GM23338 (cell line): ENCODE results near the gene KCNE1. TPM values are rescaled to one million over a fixed set of nuclear protein-coding genes. Genes with fewer than 3 reads are reported as not detected.

Source experiments
- ATAC-seq: fragments of 200-7000 bp; cut with Tn5 transposase; 3 replicates; pipeline ENCODE4 v1.9.1; 2020
- DNase-seq: peaks from one replicate; pipeline ENCODE4 v3.0.0-alpha.2; 2015; ENCODE audit warnings: low spot score
- H2AFZ ChIP-seq: fragments of 200-600 bp; sonication (generic); 2 replicates; pipeline ENCODE4 v1.8.0; 2016; ENCODE audit warnings: antibody characterized with exemption, mild to moderate bottlenecking, moderate library complexity
- H3F3A ChIP-seq: fragments of 200-600 bp; sonication (generic); replicated peaks from 2 replicates; pipeline ENCODE4 v1.8.0; 2017; ENCODE audit warnings: antibody characterized with exemption, mixed run types, low read depth
- H3K27ac ChIP-seq: fragments of 200-600 bp; sonication (generic); 2 replicates; pipeline ENCODE4 v1.6.1; 2016; ENCODE audit warnings: low read depth
- H3K27me3 ChIP-seq: fragments of 200-600 bp; sonication (generic); 2 replicates; pipeline ENCODE4 v1.8.0; 2016; ENCODE audit warnings: mild to moderate bottlenecking, mixed run types, moderate library complexity; ENCODE audit not compliant: insufficient read depth
- H3K36me3 ChIP-seq: fragments of 200-600 bp; sonication (generic); 2 replicates; pipeline ENCODE4 v1.8.0; 2016; ENCODE audit warnings: mild to moderate bottlenecking; ENCODE audit not compliant: insufficient read depth
- H3K4me1 ChIP-seq: fragments of 200-600 bp; sonication (generic); 2 replicates; pipeline ENCODE4 v1.8.0; 2016; ENCODE audit warnings: mild to moderate bottlenecking, moderate library complexity; ENCODE audit not compliant: insufficient read depth
- H3K4me2 ChIP-seq: fragments of 200-600 bp; sonication (generic); 2 replicates; pipeline ENCODE4 v1.7.1; 2017; ENCODE audit warnings: mixed run types
- H3K4me3 ChIP-seq: fragments of 200-600 bp; sonication (generic); 2 replicates; pipeline ENCODE4 v1.6.1; 2016; ENCODE audit warnings: mixed run types
- H3K79me2 ChIP-seq: fragments of 200-600 bp; sonication (generic); replicated peaks from 2 replicates; pipeline ENCODE4 v1.8.0; 2017; ENCODE audit warnings: mild to moderate bottlenecking; ENCODE audit not compliant: insufficient read depth
- H3K9me2 ChIP-seq: fragments of 200-600 bp; sonication (generic); 2 replicates; pipeline ENCODE4 v1.8.0; 2017; ENCODE audit not compliant: insufficient read depth
- H4K20me1 ChIP-seq: fragments of 200-600 bp; sonication (generic); replicated peaks from 2 replicates; pipeline ENCODE4 v1.8.0; 2017; ENCODE audit warnings: mild to moderate bottlenecking; ENCODE audit not compliant: insufficient read depth
- H3K27ac Mint-ChIP-seq: 2 replicates; pipeline ENCODE4 v1.8.0; 2020; ENCODE audit warnings: inconsistent platforms, mild to moderate bottlenecking, moderate library complexity, mixed read lengths
- H3K27me3 Mint-ChIP-seq: 3 replicates; pipeline ENCODE4 v1.8.0; 2022; ENCODE audit warnings: low read depth, mild to moderate bottlenecking, moderate library complexity, mixed read lengths, inconsistent platforms; ENCODE audit not compliant: insufficient read depth, poor library complexity
- H3K36me3 Mint-ChIP-seq: 3 replicates; pipeline ENCODE4 v1.8.0; 2021; ENCODE audit warnings: low read depth, mild to moderate bottlenecking, inconsistent platforms, moderate library complexity, mixed read lengths
- H3K4me1 Mint-ChIP-seq: 3 replicates; pipeline ENCODE4 v1.8.0; 2020; ENCODE audit warnings: mild to moderate bottlenecking, inconsistent platforms, mixed read lengths
- H3K4me3 Mint-ChIP-seq: 3 replicates; pipeline ENCODE4 v1.8.0; 2021; ENCODE audit warnings: moderate library complexity, mild to moderate bottlenecking, inconsistent platforms, mixed read lengths
- H3K9me3 Mint-ChIP-seq: 3 replicates; pipeline ENCODE4 v1.8.0; 2020; ENCODE audit warnings: moderate library complexity, mild to moderate bottlenecking, inconsistent platforms, mixed read lengths
- CREB1 ChIP-seq: fragments of 250-450 bp; sonication (Bioruptor Pico); IDR thresholded peaks from 2 replicates; pipeline ENCODE4 v1.5.0; 2020; ENCODE audit warnings: low read depth, mild to moderate bottlenecking, moderate library complexity
- ETS1 ChIP-seq: IDR thresholded peaks from 2 replicates; pipeline ENCODE4 v1.6.1; 2016; ENCODE audit warnings: antibody characterized with exemption
- EZH2 ChIP-seq: fragments of 200-600 bp; sonication (generic); IDR thresholded peaks from one replicate; pipeline ENCODE4 v1.8.0; 2017; ENCODE audit warnings: antibody characterized with exemption, mild to moderate bottlenecking, low read depth; ENCODE audit not compliant: unreplicated experiment
- EZH2phosphoT487 ChIP-seq: fragments of 200-600 bp; sonication (generic); IDR thresholded peaks from one replicate; pipeline ENCODE4 v1.8.1; 2018; ENCODE audit warnings: antibody characterized with exemption; ENCODE audit not compliant: unreplicated experiment
- JUNB ChIP-seq: IDR thresholded peaks from one replicate; pipeline ENCODE4 v1.6.1; 2016; ENCODE audit warnings: antibody characterized with exemption; ENCODE audit not compliant: unreplicated experiment
- NANOG ChIP-seq: IDR thresholded peaks from 2 replicates; pipeline ENCODE4 v1.6.1; 2016; ENCODE audit warnings: antibody characterized with exemption, borderline replicate concordance
- POLR2AphosphoS5 ChIP-seq: IDR thresholded peaks from 2 replicates; pipeline ENCODE4 v1.6.1; 2016; ENCODE audit warnings: antibody characterized with exemption, low read depth
- STAT1 ChIP-seq: IDR thresholded peaks from one replicate; pipeline ENCODE4 v1.6.1; 2016; ENCODE audit warnings: antibody characterized with exemption; ENCODE audit not compliant: unreplicated experiment
- ZNF114 ChIP-seq: fragments of 250-450 bp; sonication (Bioruptor Pico); IDR thresholded peaks from 2 replicates; pipeline ENCODE4 v1.5.0; 2020; ENCODE audit warnings: mild to moderate bottlenecking, moderate library complexity
- ZNF331 ChIP-seq: fragments of 250-450 bp; sonication (Bioruptor Pico); IDR thresholded peaks from 2 replicates; pipeline ENCODE4 v1.5.0; 2020; ENCODE audit warnings: low read depth, mild to moderate bottlenecking, moderate library complexity
- ZNF462 ChIP-seq: fragments of 250-450 bp; sonication (Bioruptor Pico); IDR thresholded peaks from 2 replicates; pipeline ENCODE4 v1.5.0; 2020; ENCODE audit warnings: mild to moderate bottlenecking, moderate library complexity
- polyA plus RNA-seq: library from polyadenylated mRNA; unstranded; fragments of >200 nt; fragmentation: Nextera tagmentation; extraction: Ambion mirVana; gene quantifications from 2 replicates; pipeline ENCODE4 v1.2.1, GENCODE V29; 2016
- total RNA-seq: library from RNA; depleted of rRNA; stranded (reverse); fragments of >200 nt; shearing (Covaris generic); gene quantifications from 2 replicates; pipeline ENCODE4 v1.2.3, GENCODE V29; 2014
- TF ChIP-seq, protein P1 (sequence below), 2 experiments: fragments of 200-600 bp in 1 of 2; sonication (generic) in 1 of 2; conservative IDR thresholded peaks; 2 replicates each; pipeline versions ENCODE4 v1.5.1 to v1.6.1; 2016 to 2017; ENCODE audit warnings: antibody characterized with exemption in 2 of 2, low read depth in 2 of 2, mild to moderate bottlenecking in 2 of 2, moderate library complexity in 1 of 2
- TF ChIP-seq, protein P2 (sequence below): IDR thresholded peaks from one replicate; pipeline ENCODE4 v1.6.1; 2018; ENCODE audit warnings: antibody characterized with exemption; ENCODE audit not compliant: unreplicated experiment

Gene KCNE1
- total and polyA plus RNA-seq, 2 experiments from 2014 or later, result 0.07 TPM; not detected in 1

DNA sequence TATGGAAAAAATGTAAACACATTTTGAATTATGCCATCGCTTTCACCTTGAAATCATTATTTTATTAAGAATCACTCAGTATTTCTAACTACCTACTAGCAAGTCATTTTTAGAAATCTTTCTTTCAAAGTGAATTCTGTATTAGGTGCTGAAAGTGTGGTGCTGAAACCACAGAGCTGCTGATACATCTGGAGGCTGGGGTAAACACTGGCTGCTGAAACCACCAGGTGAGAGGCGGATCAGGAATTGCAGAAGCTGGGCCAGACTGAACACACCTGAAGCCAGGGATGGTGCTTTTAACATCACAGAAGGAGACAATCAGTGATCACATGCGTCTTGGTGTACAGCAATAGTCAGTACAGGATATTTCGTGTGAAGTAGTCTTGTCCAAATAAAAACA, 42.2 kb upstream of the KCNE1 start:
- H3K9me3 Mint-ChIP-seq, result peaks cover 16% of the 10 kb centered on the region
- H3K4me1 ChIP-seq, result no peaks in the 10 kb centered on the region
- H3K36me3 ChIP-seq, result no peaks in the 10 kb centered on the region; the same call in 1 of the 2 replicates
- H3K36me3 Mint-ChIP-seq, result peaks cover 12% of the 10 kb centered on the region
- H3K4me1 Mint-ChIP-seq, result peaks cover 4% of the 10 kb centered on the region
- H3F3A ChIP-seq, result no peaks in the 10 kb centered on the region
- peaks cover 15% of the 10 kb centered on the region for H3K9me2 ChIP-seq
- no peak overlapping the region for H3K27ac ChIP-seq
- H3K4me3 Mint-ChIP-seq, result no peak overlapping the region
- no peak overlapping the region for H2AFZ ChIP-seq
- no peaks in the 10 kb centered on the region for H3K27me3 ChIP-seq
- DNase-seq, result no peak
- no peaks in the 10 kb centered on the region for H4K20me1 ChIP-seq
- no peaks in the 10 kb centered on the region for H3K79me2 ChIP-seq
- no peak overlapping the region for H3K27ac Mint-ChIP-seq
- no peak for ATAC-seq
- H3K4me3 ChIP-seq, result no peak overlapping the region
- H3K4me2 ChIP-seq, result no peak overlapping the region
- TF ChIP-seq, protein P1, sequence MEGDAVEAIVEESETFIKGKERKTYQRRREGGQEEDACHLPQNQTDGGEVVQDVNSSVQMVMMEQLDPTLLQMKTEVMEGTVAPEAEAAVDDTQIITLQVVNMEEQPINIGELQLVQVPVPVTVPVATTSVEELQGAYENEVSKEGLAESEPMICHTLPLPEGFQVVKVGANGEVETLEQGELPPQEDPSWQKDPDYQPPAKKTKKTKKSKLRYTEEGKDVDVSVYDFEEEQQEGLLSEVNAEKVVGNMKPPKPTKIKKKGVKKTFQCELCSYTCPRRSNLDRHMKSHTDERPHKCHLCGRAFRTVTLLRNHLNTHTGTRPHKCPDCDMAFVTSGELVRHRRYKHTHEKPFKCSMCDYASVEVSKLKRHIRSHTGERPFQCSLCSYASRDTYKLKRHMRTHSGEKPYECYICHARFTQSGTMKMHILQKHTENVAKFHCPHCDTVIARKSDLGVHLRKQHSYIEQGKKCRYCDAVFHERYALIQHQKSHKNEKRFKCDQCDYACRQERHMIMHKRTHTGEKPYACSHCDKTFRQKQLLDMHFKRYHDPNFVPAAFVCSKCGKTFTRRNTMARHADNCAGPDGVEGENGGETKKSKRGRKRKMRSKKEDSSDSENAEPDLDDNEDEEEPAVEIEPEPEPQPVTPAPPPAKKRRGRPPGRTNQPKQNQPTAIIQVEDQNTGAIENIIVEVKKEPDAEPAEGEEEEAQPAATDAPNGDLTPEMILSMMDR (conservative IDR thresholded peaks at IDR 0.05; ENCODE audit: low read depth in 2 of 2), result no peak
- no peak for TF ChIP-seq STAT1
- no peak for TF ChIP-seq JUNB
- no peak for TF ChIP-seq CREB1
- no peak for TF ChIP-seq NANOG
- no peak for TF ChIP-seq ZNF462 (CRISPR knock-in tag)
- TF ChIP-seq, protein P2, sequence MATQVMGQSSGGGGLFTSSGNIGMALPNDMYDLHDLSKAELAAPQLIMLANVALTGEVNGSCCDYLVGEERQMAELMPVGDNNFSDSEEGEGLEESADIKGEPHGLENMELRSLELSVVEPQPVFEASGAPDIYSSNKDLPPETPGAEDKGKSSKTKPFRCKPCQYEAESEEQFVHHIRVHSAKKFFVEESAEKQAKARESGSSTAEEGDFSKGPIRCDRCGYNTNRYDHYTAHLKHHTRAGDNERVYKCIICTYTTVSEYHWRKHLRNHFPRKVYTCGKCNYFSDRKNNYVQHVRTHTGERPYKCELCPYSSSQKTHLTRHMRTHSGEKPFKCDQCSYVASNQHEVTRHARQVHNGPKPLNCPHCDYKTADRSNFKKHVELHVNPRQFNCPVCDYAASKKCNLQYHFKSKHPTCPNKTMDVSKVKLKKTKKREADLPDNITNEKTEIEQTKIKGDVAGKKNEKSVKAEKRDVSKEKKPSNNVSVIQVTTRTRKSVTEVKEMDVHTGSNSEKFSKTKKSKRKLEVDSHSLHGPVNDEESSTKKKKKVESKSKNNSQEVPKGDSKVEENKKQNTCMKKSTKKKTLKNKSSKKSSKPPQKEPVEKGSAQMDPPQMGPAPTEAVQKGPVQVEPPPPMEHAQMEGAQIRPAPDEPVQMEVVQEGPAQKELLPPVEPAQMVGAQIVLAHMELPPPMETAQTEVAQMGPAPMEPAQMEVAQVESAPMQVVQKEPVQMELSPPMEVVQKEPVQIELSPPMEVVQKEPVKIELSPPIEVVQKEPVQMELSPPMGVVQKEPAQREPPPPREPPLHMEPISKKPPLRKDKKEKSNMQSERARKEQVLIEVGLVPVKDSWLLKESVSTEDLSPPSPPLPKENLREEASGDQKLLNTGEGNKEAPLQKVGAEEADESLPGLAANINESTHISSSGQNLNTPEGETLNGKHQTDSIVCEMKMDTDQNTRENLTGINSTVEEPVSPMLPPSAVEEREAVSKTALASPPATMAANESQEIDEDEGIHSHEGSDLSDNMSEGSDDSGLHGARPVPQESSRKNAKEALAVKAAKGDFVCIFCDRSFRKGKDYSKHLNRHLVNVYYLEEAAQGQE, result no peak
- no peak for TF ChIP-seq ZNF114
- no peak for TF ChIP-seq POLR2AphosphoS5
- TF ChIP-seq ZNF331 (CRISPR knock-in tag), result no peak
- TF ChIP-seq EZH2, result no peak
- no peak for TF ChIP-seq ETS1
- no peak for TF ChIP-seq EZH2phosphoT487
- H3K27me3 Mint-ChIP-seq, result no peaks in the 10 kb centered on the region
